ENCODE results near the gene TLR9. TPM values are rescaled to one million over a fixed set of nuclear protein-coding genes. Genes with fewer than 3 reads are reported as not detected.

TLR9 gene
- total and polyA plus RNA-seq, 9 of the 15 experiments (the other 6 are each of a cell fraction or from before 2014, with no cell fraction given) = not detected

GRCh38 chr3:52213901-52214300 is 11.5 kb downstream of the TLR9 start:
- TF ChIP-seq ZNF561 (CRISPR knock-in tag; conservative IDR thresholded peaks at IDR 0.05) (no peak), FOXP1 (CRISPR knock-in tag; IDR thresholded peaks at IDR 0.05) (no peak), RBM34 (IDR thresholded peaks at IDR 0.05; ENCODE audit: borderline replicate concordance, insufficient read depth, low read length) (no peak), SMARCB1 (IDR thresholded peaks at IDR 0.05; ENCODE audit: insufficient read length, low read depth) (no peak), TRIM28 (IDR thresholded peaks at IDR 0.05) (no peak), ARNT (IDR thresholded peaks at IDR 0.05) (no peak), ETS2 (tag; IDR thresholded peaks at IDR 0.05; ENCODE audit: borderline replicate concordance, poor library complexity, severe bottlenecking) (no peak), PTBP1 (IDR thresholded peaks at IDR 0.05; ENCODE audit: low read depth, low read length) (no peak), MED1 (CRISPR knock-in tag; IDR thresholded peaks at IDR 0.05; ENCODE audit: borderline replicate concordance) (no peak), HDAC8 (tag; IDR thresholded peaks at IDR 0.05) (no peak)
- TF ChIP-seq, protein P1, sequence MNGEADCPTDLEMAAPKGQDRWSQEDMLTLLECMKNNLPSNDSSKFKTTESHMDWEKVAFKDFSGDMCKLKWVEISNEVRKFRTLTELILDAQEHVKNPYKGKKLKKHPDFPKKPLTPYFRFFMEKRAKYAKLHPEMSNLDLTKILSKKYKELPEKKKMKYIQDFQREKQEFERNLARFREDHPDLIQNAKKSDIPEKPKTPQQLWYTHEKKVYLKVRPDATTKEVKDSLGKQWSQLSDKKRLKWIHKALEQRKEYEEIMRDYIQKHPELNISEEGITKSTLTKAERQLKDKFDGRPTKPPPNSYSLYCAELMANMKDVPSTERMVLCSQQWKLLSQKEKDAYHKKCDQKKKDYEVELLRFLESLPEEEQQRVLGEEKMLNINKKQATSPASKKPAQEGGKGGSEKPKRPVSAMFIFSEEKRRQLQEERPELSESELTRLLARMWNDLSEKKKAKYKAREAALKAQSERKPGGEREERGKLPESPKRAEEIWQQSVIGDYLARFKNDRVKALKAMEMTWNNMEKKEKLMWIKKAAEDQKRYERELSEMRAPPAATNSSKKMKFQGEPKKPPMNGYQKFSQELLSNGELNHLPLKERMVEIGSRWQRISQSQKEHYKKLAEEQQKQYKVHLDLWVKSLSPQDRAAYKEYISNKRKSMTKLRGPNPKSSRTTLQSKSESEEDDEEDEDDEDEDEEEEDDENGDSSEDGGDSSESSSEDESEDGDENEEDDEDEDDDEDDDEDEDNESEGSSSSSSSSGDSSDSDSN (IDR thresholded peaks at IDR 0.05; ENCODE audit: borderline replicate concordance in 1 of 2, low read depth in 2 of 2, low read length in 2 of 2) = no peak
- FAIRE-seq = no peak
- Histone ChIP-seq H3K4me2 (ENCODE audit: insufficient read depth, low read length) (no peak overlapping the region), H3K9ac (ENCODE audit: insufficient read depth in 1 of 2, low read depth in 2 of 2, low read length in 2 of 2) (no peak overlapping the region), H3K79me2 (ENCODE audit: control insufficient read depth, insufficient read depth, low read length) (no peaks in the 10 kb centered on the region), H4K20me1 (replicated peaks; ENCODE audit: control insufficient read depth, insufficient read depth, low read length) (no peaks in the 10 kb centered on the region), H3K4me3 (no peak overlapping the region), H3K4me1 (replicated peaks in 1 of 2; ENCODE audit: control insufficient read depth in 2 of 2, insufficient read depth in 2 of 2, low read length in 2 of 2) (peaks cover 15 to 21% of the 10 kb centered on the region in 2 experiments), H3K27ac (ENCODE audit: extremely low read depth, low read depth, low read length) (no peak overlapping the region), H3K36me3 (ENCODE audit: control insufficient read depth, insufficient read depth, low read length) (peaks cover 60% of the 10 kb centered on the region), H3K27me3 (ENCODE audit: control insufficient read depth in 2 of 2, insufficient read depth in 2 of 2, low read length in 2 of 2) (no peaks in the 10 kb centered on the region), H2AFZ (ENCODE audit: low read depth, low read length) (no peak overlapping the region), H3K9me3 (replicated peaks; ENCODE audit: control insufficient read depth, insufficient read depth, low read depth, low read length) (no peaks in the 10 kb centered on the region), H3K9me1 (ENCODE audit: control insufficient read depth, insufficient read depth, low read length) (no peaks in the 10 kb centered on the region)
- in situ Hi-C loops (cut with MboI) (no loop called here), intact Hi-C loops (cut with micrococcal nuclease) (no loop called here)
- CTCF ChIA-PET (ENCODE audit: low intra/inter-chr PET ratio) = interaction anchor here (0.6 kb wide), 1 partner anchor 212 kb away, joined by 3 read pairs; no protein-coding TSS in a partner anchor
- no peak for DNase-seq (ENCODE audit: extremely low read depth in 1 of 4, low spot score in 3 of 4)
- ATAC-seq = no peak
- POLR2A ChIA-PET = no interaction called here
- BruUV-seq (replicated peaks) = no TSS peak

Measured in K562 (cell line).